ENCODE measurements around the gene CCDC88B. TPM values are rescaled to one million over a fixed set of nuclear protein-coding genes. Genes with fewer than 3 reads are reported as not detected.

Gene CCDC88B
- total and polyA plus RNA-seq, 4 donors = 3.5 to 4.9 (median 4.0) TPM

DNA sequence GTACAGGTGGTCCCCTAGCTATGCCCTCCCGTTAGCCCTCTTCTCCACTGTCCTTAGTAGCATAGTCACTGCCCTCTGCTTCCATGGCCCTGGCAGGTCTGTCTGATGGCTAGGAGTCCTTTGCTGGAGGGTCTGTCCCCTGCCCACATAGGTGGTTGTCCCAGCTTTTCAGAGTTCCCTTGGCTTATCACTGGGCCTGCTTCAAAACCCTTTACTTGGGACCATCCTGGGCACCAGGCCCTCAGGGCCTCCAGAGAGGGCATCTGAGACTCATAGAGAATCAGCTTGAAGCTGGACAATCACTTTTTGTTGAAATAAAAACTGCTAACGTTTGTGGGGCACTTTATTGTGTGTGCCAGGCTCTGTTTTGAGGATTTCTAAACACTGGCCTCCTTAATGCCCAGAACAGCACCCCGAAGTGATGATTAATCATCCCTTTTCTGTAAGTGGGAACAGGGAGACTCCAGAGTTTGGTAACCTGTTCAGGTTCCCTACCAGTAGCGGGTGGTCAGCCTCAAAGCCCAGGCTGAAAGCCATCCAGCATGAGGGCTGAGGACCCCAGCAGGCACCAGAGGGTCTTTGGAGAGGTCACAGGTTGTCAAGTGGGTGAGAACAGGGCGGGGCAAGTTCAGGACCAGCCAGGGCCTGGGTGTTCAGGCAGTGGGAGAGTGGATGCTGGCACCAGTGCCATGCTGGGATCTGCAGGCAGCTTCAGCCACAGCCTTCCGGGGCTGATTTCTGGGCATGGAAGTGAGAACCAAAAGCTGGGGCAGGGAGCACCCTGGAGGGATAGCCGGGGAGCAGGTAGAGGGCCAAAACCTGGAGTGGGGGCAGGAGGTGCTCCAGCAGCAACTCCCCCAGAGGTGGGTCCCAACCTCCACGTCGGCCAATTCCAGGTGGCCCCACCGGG lies 49.4 kb upstream of the CCDC88B start:
- peaks cover 0 to 12% (median 4%) of the 10 kb centered on the region in 4 donors for H3K27me3 ChIP-seq (ENCODE audit: control insufficient read depth in 4 of 4, insufficient read depth in 4 of 4, low read length in 3 of 4)
- no peak for DNase-seq (ENCODE audit: low spot score)
- 55% methylated on average over 10 of the region's 10 CpGs for WGBS

More for the DNA sequence above, 49.4 kb upstream of the CCDC88B start:
- Histone ChIP-seq H3K4me3 (ENCODE audit: low read depth in 1 of 3, low read length in 3 of 3) (no peak overlapping the region), H3K9me3 (ENCODE audit: control insufficient read depth in 4 of 4, low read length in 3 of 4) (no peaks in the 10 kb centered on the region), H3K36me3 (ENCODE audit: control insufficient read depth in 4 of 4, insufficient read depth in 3 of 4, low read depth in 1 of 4, low read length in 3 of 4) (no peaks in the 10 kb centered on the region), H3K4me1 (ENCODE audit: control insufficient read depth in 4 of 4, insufficient read depth in 4 of 4, low read length in 3 of 4) (peaks cover 11 to 38% (median 13%) of the 10 kb centered on the region in 4 donors), H3K27ac (ENCODE audit: low read depth in 1 of 2, low read length in 2 of 2) (no peak overlapping the region), H3K9ac (ENCODE audit: low read depth in 1 of 2, low read length in 2 of 2) (no peak overlapping the region)
- TF ChIP-seq JUND (IDR thresholded peaks at IDR 0.05) = no peak
- TF ChIP-seq, protein P1, sequence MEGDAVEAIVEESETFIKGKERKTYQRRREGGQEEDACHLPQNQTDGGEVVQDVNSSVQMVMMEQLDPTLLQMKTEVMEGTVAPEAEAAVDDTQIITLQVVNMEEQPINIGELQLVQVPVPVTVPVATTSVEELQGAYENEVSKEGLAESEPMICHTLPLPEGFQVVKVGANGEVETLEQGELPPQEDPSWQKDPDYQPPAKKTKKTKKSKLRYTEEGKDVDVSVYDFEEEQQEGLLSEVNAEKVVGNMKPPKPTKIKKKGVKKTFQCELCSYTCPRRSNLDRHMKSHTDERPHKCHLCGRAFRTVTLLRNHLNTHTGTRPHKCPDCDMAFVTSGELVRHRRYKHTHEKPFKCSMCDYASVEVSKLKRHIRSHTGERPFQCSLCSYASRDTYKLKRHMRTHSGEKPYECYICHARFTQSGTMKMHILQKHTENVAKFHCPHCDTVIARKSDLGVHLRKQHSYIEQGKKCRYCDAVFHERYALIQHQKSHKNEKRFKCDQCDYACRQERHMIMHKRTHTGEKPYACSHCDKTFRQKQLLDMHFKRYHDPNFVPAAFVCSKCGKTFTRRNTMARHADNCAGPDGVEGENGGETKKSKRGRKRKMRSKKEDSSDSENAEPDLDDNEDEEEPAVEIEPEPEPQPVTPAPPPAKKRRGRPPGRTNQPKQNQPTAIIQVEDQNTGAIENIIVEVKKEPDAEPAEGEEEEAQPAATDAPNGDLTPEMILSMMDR (IDR thresholded peaks at IDR 0.05; ENCODE audit: low read depth, low read length, missing input control) = no peak
- TF ChIP-seq, protein P2, sequence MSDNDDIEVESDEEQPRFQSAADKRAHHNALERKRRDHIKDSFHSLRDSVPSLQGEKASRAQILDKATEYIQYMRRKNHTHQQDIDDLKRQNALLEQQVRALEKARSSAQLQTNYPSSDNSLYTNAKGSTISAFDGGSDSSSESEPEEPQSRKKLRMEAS (IDR thresholded peaks at IDR 0.05) = no peak
- TF ChIP-seq HNF4G (IDR thresholded peaks at IDR 0.05) = no peak
- no peak for TF ChIP-seq YY1 (IDR thresholded peaks at IDR 0.05)
- TF ChIP-seq RAD21 (IDR thresholded peaks at IDR 0.05) = no peak
- TF ChIP-seq HNF4A (conservative IDR thresholded peaks at IDR 0.05) = no peak
- no peak for TF ChIP-seq GABPA (IDR thresholded peaks at IDR 0.05 in 1 of 2, conservative IDR thresholded peaks at IDR 0.05 in 1 of 2)
- no peak for TF ChIP-seq EGR1 (IDR thresholded peaks at IDR 0.05; ENCODE audit: low read depth in 2 of 2)
- TF ChIP-seq, protein P3, sequence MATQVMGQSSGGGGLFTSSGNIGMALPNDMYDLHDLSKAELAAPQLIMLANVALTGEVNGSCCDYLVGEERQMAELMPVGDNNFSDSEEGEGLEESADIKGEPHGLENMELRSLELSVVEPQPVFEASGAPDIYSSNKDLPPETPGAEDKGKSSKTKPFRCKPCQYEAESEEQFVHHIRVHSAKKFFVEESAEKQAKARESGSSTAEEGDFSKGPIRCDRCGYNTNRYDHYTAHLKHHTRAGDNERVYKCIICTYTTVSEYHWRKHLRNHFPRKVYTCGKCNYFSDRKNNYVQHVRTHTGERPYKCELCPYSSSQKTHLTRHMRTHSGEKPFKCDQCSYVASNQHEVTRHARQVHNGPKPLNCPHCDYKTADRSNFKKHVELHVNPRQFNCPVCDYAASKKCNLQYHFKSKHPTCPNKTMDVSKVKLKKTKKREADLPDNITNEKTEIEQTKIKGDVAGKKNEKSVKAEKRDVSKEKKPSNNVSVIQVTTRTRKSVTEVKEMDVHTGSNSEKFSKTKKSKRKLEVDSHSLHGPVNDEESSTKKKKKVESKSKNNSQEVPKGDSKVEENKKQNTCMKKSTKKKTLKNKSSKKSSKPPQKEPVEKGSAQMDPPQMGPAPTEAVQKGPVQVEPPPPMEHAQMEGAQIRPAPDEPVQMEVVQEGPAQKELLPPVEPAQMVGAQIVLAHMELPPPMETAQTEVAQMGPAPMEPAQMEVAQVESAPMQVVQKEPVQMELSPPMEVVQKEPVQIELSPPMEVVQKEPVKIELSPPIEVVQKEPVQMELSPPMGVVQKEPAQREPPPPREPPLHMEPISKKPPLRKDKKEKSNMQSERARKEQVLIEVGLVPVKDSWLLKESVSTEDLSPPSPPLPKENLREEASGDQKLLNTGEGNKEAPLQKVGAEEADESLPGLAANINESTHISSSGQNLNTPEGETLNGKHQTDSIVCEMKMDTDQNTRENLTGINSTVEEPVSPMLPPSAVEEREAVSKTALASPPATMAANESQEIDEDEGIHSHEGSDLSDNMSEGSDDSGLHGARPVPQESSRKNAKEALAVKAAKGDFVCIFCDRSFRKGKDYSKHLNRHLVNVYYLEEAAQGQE (IDR thresholded peaks at IDR 0.05) = no peak
- no peak for TF ChIP-seq TAF1 (conservative IDR thresholded peaks at IDR 0.05)
- TF ChIP-seq, protein P4, sequence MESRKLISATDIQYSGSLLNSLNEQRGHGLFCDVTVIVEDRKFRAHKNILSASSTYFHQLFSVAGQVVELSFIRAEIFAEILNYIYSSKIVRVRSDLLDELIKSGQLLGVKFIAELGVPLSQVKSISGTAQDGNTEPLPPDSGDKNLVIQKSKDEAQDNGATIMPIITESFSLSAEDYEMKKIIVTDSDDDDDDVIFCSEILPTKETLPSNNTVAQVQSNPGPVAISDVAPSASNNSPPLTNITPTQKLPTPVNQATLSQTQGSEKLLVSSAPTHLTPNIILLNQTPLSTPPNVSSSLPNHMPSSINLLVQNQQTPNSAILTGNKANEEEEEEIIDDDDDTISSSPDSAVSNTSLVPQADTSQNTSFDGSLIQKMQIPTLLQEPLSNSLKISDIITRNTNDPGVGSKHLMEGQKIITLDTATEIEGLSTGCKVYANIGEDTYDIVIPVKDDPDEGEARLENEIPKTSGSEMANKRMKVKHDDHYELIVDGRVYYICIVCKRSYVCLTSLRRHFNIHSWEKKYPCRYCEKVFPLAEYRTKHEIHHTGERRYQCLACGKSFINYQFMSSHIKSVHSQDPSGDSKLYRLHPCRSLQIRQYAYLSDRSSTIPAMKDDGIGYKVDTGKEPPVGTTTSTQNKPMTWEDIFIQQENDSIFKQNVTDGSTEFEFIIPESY (IDR thresholded peaks at IDR 0.05) = no peak
- no peak for TF ChIP-seq NR2F2 (IDR thresholded peaks at IDR 0.05)
- no peak for TF ChIP-seq FOXA2 (IDR thresholded peaks at IDR 0.05)
- TF ChIP-seq SP1 (IDR thresholded peaks at IDR 0.05) = no peak
- TF ChIP-seq, protein P5, sequence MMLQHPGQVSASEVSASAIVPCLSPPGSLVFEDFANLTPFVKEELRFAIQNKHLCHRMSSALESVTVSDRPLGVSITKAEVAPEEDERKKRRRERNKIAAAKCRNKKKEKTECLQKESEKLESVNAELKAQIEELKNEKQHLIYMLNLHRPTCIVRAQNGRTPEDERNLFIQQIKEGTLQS (IDR thresholded peaks at IDR 0.05) = no peak
- no peak for TF ChIP-seq RXRA (IDR thresholded peaks at IDR 0.05)
- TF ChIP-seq FOXA1 (IDR thresholded peaks at IDR 0.05) = no peak

All from liver (tissue), 9 donors.